ENCODE results near the gene PLD1.
A peak's percentile ranks its signal among the peaks of the same experiment; 100 is the strongest.

The PLD1 gene

GRCh38 chr3:171796625-171797264 lies 13.5 kb downstream of the PLD1 start:
- ChIA-PET CTCF (no interaction called here), POLR2A (no interaction called here)
- Histone ChIP-seq H3K9me3 (ENCODE audit: control insufficient read depth, insufficient read depth, low read depth, low read length) (no peaks in the 10 kb centered on the region), H3K4me3 (ENCODE audit: low read depth, low read length) (no peak overlapping the region), H3K4me1 (ENCODE audit: control insufficient read depth, insufficient read depth, low read length) (peaks cover 15% of the 10 kb centered on the region), H3K27ac (ENCODE audit: extremely low read depth, low read depth, low read length) (no peak overlapping the region), H3K36me3 (ENCODE audit: control insufficient read depth in 2 of 2, insufficient read depth in 1 of 2, low read length in 2 of 2) (no peaks in the 10 kb centered on the region)
- TF ChIP-seq ZNF473 (tag by site-specific recombination; IDR thresholded peaks at IDR 0.05) (no peak), ZBTB17 (tag by site-specific recombination; IDR thresholded peaks at IDR 0.05) (peak; percentile 64; the same call in 1 of the 2 replicates), ZNF23 (tag by site-specific recombination; IDR thresholded peaks at IDR 0.05; ENCODE audit: borderline replicate concordance) (no peak), ZNF311 (tag by site-specific recombination; IDR thresholded peaks at IDR 0.05; ENCODE audit: borderline replicate concordance) (no peak), ZNF600 (tag by site-specific recombination; IDR thresholded peaks at IDR 0.05) (peak; percentile 41; the same call in 1 of the 2 replicates), SP2 (tag by site-specific recombination; IDR thresholded peaks at IDR 0.05) (no peak)

- no peaks in the 10 kb centered on the region for H3K9me3 ChIP-seq (ENCODE audit: control insufficient read depth, insufficient read depth, low read depth, low read length)
- CTCF ChIA-PET: interaction anchor here (0.5 to 0.8 kb wide), 2 partner anchors 20 to 570 kb away, joined by 3 read pairs; no protein-coding TSS in a partner anchor
- H3K4me1 ChIP-seq (ENCODE audit: control insufficient read depth, insufficient read depth, low read length): peaks cover 19% of the 10 kb centered on the region
- TF ChIP-seq HOXC10 (CRISPR knock-in tag; IDR thresholded peaks at IDR 0.05) (no peak), ZSCAN30 (tag by site-specific recombination; IDR thresholded peaks at IDR 0.05) (0 out of 2 replicates have a peak, but pooled peaks have one; percentile 19), ZNF214 (tag by site-specific recombination; IDR thresholded peaks at IDR 0.05; ENCODE audit: borderline replicate concordance) (no peak), ZNF140 (tag by site-specific recombination; IDR thresholded peaks at IDR 0.05) (no peak), ZBTB8A (tag by site-specific recombination; IDR thresholded peaks at IDR 0.05) (no peak), ZBTB6 (tag by site-specific recombination; IDR thresholded peaks at IDR 0.05) (peak; percentile 85), OSR2 (tag by site-specific recombination; IDR thresholded peaks at IDR 0.05) (0 out of 2 replicates have a peak, but pooled peaks have one; percentile 23), ZNF792 (tag by site-specific recombination; IDR thresholded peaks at IDR 0.05) (no peak), ZNF645 (tag by site-specific recombination; IDR thresholded peaks at IDR 0.05) (no peak), ZNF221 (tag by site-specific recombination; IDR thresholded peaks at IDR 0.05; ENCODE audit: borderline replicate concordance) (no peak)
- peak overlapping the region; percentile 69; the same call in 1 of the 2 replicates for H3K27ac ChIP-seq (ENCODE audit: extremely low read depth, low read depth, low read length)
- H3K4me3 ChIP-seq (ENCODE audit: low read depth, low read length): no peak overlapping the region
- no peaks in the 10 kb centered on the region for H3K36me3 ChIP-seq (ENCODE audit: control insufficient read depth in 2 of 2, insufficient read depth in 1 of 2, low read length in 2 of 2)
- POLR2A ChIA-PET: no interaction called here
Measured at GRCh38 chr3:171792531-171792930, 17.8 kb downstream of the PLD1 start.

- ChIA-PET CTCF (interaction anchor here (0.7 kb wide), 1 partner anchor 19 kb away, joined by 7 read pairs; no protein-coding TSS in a partner anchor), POLR2A (interaction anchor here (1.0 kb wide), 1 partner anchor 18 kb away, joined by 3 read pairs; the partner anchor contains the start of gene PLD1)
- H3K4me1 ChIP-seq (ENCODE audit: control insufficient read depth, insufficient read depth, low read length): peaks cover 18% of the 10 kb centered on the region
- H3K36me3 ChIP-seq (ENCODE audit: control insufficient read depth in 2 of 2, insufficient read depth in 1 of 2, low read length in 2 of 2): no peaks in the 10 kb centered on the region
- peak overlapping the region; percentile 69 for H3K27ac ChIP-seq (ENCODE audit: extremely low read depth, low read depth, low read length)
- no peaks in the 10 kb centered on the region for H3K9me3 ChIP-seq (ENCODE audit: control insufficient read depth, insufficient read depth, low read depth, low read length)
- no peak overlapping the region for H3K4me3 ChIP-seq (ENCODE audit: low read depth, low read length)
- TF ChIP-seq ZNF623 (tag by site-specific recombination; IDR thresholded peaks at IDR 0.05) (peak; percentile 55), ZNF600 (tag by site-specific recombination; IDR thresholded peaks at IDR 0.05) (peak; percentile 85; the same call in 1 of the 2 replicates), WT1 (tag by site-specific recombination; IDR thresholded peaks at IDR 0.05) (peak; percentile 97), ZIC2 (tag by site-specific recombination; IDR thresholded peaks at IDR 0.05) (no peak), ZNF677 (tag by site-specific recombination; IDR thresholded peaks at IDR 0.05) (no peak), TRIM28 (IDR thresholded peaks at IDR 0.05; ENCODE audit: borderline replicate concordance, low read length) (no peak), TCF7L2 (IDR thresholded peaks at IDR 0.05; ENCODE audit: borderline replicate concordance, low read depth, low read length) (no peak), ZNF114 (tag by site-specific recombination; IDR thresholded peaks at IDR 0.05) (no peak), ZNF248 (tag by site-specific recombination; IDR thresholded peaks at IDR 0.05) (no peak), ZNF843 (tag by site-specific recombination; IDR thresholded peaks at IDR 0.05) (no peak), ZNF596 (tag by site-specific recombination; IDR thresholded peaks at IDR 0.05) (0 out of 2 replicates have a peak, but pooled peaks have one; percentile 32), PRDM6 (tag by site-specific recombination; IDR thresholded peaks at IDR 0.05) (peak; percentile 54), ZNF548 (tag by site-specific recombination; IDR thresholded peaks at IDR 0.05) (no peak)
Measured at GRCh38 chr3:171791692-171792076, 18.6 kb downstream of the PLD1 start.

Measured in HEK293 (cell line).